HepG2 (cell line): ENCODE data around the gene EVL. TPM values are rescaled to one million over a fixed set of nuclear protein-coding genes. Genes with fewer than 3 reads are reported as not detected.

Experiments
- ATAC-seq: fragments of 200-7000 bp; cut with Tn5 transposase; 3 replicates; pipeline ENCODE4 v1.9.1; 2020; ENCODE audit warnings: mild to moderate bottlenecking, moderate library complexity
- BruUV-seq: library from RNA; stranded (reverse); fragments of 400-500 nt; replicated peaks from 2 replicates; lab custom pipeline; 2021; lab: Mats Ljungman, UMichigan
- CTCF ChIA-PET: fragments of 300-600 bp; formaldehyde crosslinking; extraction: SDS; loops from one replicate; lab custom pipeline; 2021; ENCODE audit warnings: low total read pairs, inconsistent platforms, low intra/inter-chr PET ratio; lab: Yijun Ruan, JAX
- POLR2A ChIA-PET: fragments of 350-600 bp; sonication (Branson Sonifier 250); formaldehyde crosslinking; loops from one replicate; lab custom pipeline; 2020; ENCODE audit warnings: antibody characterized with exemption, inconsistent platforms; lab: Yijun Ruan, JAX
- DNase-seq: peaks from one replicate; pipeline ENCODE4 v3.0.0-alpha.2; 2015; ENCODE audit warnings: low spot score
- FAIRE-seq: peaks from 3 replicates; lab custom pipeline; 2011; peaks lifted over from hg19 to GRCh38; lab: Jason Lieb, UNC
- H2AFZ ChIP-seq: one replicate; pipeline ENCODE4 v1.6.1; 2011; ENCODE audit warnings: low read length, inconsistent platforms
- H3K27ac ChIP-seq: fragments of 300-600 bp; 3 replicates; pipeline ENCODE4 v1.8.0; 2011; ENCODE audit warnings: mixed run types, mild to moderate bottlenecking, mixed read lengths, low read length, inconsistent platforms; ENCODE audit not compliant: insufficient read depth; ENCODE audit errors: extremely low read length
- H3K27me3 ChIP-seq, 2 experiments: fragments of 200-600 bp in 1 of 2; 2 replicates in 1 of 2; 3 replicates in 1 of 2; pipeline versions ENCODE4 v1.6.0 to v1.8.0; 2011; ENCODE audit warnings: low read length in 2 of 2, mild to moderate bottlenecking in 2 of 2, moderate library complexity in 2 of 2, inconsistent platforms in 1 of 2; ENCODE audit not compliant: insufficient read depth in 2 of 2, control insufficient read depth in 1 of 2
- H3K36me3 ChIP-seq, 2 experiments: fragments of 200-600 bp in 1 of 2; replicated peaks in 1 of 2; 2 replicates in 1 of 2; 3 replicates in 1 of 2; pipeline versions ENCODE4 v1.5.1 to v1.8.0; 2011; ENCODE audit warnings: low read length in 2 of 2, inconsistent platforms in 1 of 2; ENCODE audit not compliant: insufficient read depth in 2 of 2, control insufficient read depth in 1 of 2
- H3K4me1 ChIP-seq: 2 replicates; pipeline ENCODE4 v1.5.1; 2012; ENCODE audit warnings: low read length, inconsistent platforms; ENCODE audit not compliant: insufficient read depth
- H3K4me2 ChIP-seq: 2 replicates; pipeline ENCODE4 v1.6.0; 2011; ENCODE audit warnings: low read depth, low read length, inconsistent platforms
- H3K4me3 ChIP-seq, 3 experiments: fragments of 200-600 bp in 1 of 3; sonication (generic), shearing (Covaris generic) in 1 of 3; replicated peaks in 1 of 3; 2 replicates each; pipeline ENCODE4 v1.5.1; 2011 to 2016; ENCODE audit warnings: low read length in 3 of 3, inconsistent platforms in 2 of 3, low read depth in 2 of 3, mild to moderate bottlenecking in 2 of 3, control low read depth in 1 of 3, mixed read lengths in 1 of 3; ENCODE audit not compliant: insufficient read depth in 1 of 3
- H3K79me2 ChIP-seq: one replicate; pipeline ENCODE4 v1.6.1; 2011; ENCODE audit warnings: low read length, inconsistent platforms; ENCODE audit not compliant: insufficient read depth
- H3K9ac ChIP-seq: 2 replicates; pipeline ENCODE4 v1.6.0; 2011; ENCODE audit warnings: mild to moderate bottlenecking, low read depth, low read length, inconsistent platforms; ENCODE audit not compliant: insufficient read depth
- H3K9me3 ChIP-seq: 2 replicates; pipeline ENCODE4 v1.5.1; 2012; ENCODE audit warnings: mild to moderate bottlenecking, low read length
- H4K20me1 ChIP-seq: 2 replicates; pipeline ENCODE4 v1.6.0; 2011; ENCODE audit warnings: inconsistent platforms, mild to moderate bottlenecking, low read length, moderate library complexity; ENCODE audit not compliant: insufficient read depth
- AHDC1 ChIP-seq: sonication (generic); formaldehyde crosslinking; IDR thresholded peaks from 2 replicates; pipeline ENCODE4 v1.5.1; 2020; ENCODE audit warnings: mild to moderate bottlenecking, missing genetic modification reagents, borderline replicate concordance
- CAMTA2 ChIP-seq: sonication (generic); formaldehyde crosslinking; IDR thresholded peaks from 2 replicates; pipeline ENCODE4 v1.4.0; 2020; ENCODE audit warnings: mild to moderate bottlenecking, missing genetic modification reagents, borderline replicate concordance
- FOXM1 ChIP-seq: sonication (generic); formaldehyde crosslinking; IDR thresholded peaks from 2 replicates; pipeline ENCODE4 v1.5.0; 2020; ENCODE audit warnings: missing genetic modification reagents
- HDAC6 ChIP-seq: fragments of 200-600 bp; sonication (generic); IDR thresholded peaks from 2 replicates; pipeline ENCODE4 v1.7.0; 2017; ENCODE audit warnings: mild to moderate bottlenecking, antibody characterized with exemption, low read length, low read depth
- KLF15 ChIP-seq: sonication (generic); formaldehyde crosslinking; IDR thresholded peaks from 2 replicates; pipeline ENCODE4 v1.8.1; 2023; ENCODE audit warnings: borderline replicate concordance, mild to moderate bottlenecking, inconsistent platforms, missing genetic modification reagents, mixed read lengths
- PATZ1 ChIP-seq: sonication (generic); formaldehyde crosslinking; IDR thresholded peaks from 2 replicates; pipeline ENCODE4 v1.4.0; 2020; ENCODE audit warnings: missing genetic modification reagents
- SMAD9 ChIP-seq: sonication (generic); formaldehyde crosslinking; IDR thresholded peaks from 2 replicates; pipeline ENCODE4 v1.5.1; 2020; ENCODE audit warnings: mild to moderate bottlenecking, missing genetic modification reagents
- ZFP82 ChIP-seq: sonication (generic); formaldehyde crosslinking; IDR thresholded peaks from 2 replicates; pipeline ENCODE4 v1.5.1; 2020; ENCODE audit warnings: mild to moderate bottlenecking, missing genetic modification reagents, borderline replicate concordance
- ZGPAT ChIP-seq: IDR thresholded peaks from 2 replicates; pipeline ENCODE4 v1.6.1; 2016; ENCODE audit warnings: mild to moderate bottlenecking
- ZNF556 ChIP-seq: sonication (generic); formaldehyde crosslinking; IDR thresholded peaks from 2 replicates; pipeline ENCODE4 v1.4.0; 2020; ENCODE audit warnings: mild to moderate bottlenecking, missing genetic modification reagents, borderline replicate concordance
- ZNF614 ChIP-seq: IDR thresholded peaks from 2 replicates; pipeline ENCODE4 v1.6.1; 2018; ENCODE audit warnings: missing biosample characterization, missing genetic modification reagents, inconsistent platforms, borderline replicate concordance
- ZNF616 ChIP-seq: sonication (generic); formaldehyde crosslinking; IDR thresholded peaks from 2 replicates; pipeline ENCODE4 v1.5.0; 2020; ENCODE audit warnings: low read depth, mild to moderate bottlenecking, missing genetic modification reagents
- ZNF660 ChIP-seq: sonication (generic); formaldehyde crosslinking; IDR thresholded peaks from 2 replicates; pipeline ENCODE4 v1.5.1; 2020; ENCODE audit warnings: mild to moderate bottlenecking, low read depth, missing genetic modification reagents, borderline replicate concordance
- ZSCAN5A ChIP-seq: sonication (generic); formaldehyde crosslinking; IDR thresholded peaks from 2 replicates; pipeline ENCODE4 v1.8.0; 2022; ENCODE audit warnings: mild to moderate bottlenecking, missing genetic modification reagents, borderline replicate concordance
- WGBS: methylation state at CpG from one replicate; pipeline ENCODE4 v1.1.6; 2017; ENCODE audit warnings: low lambda C conversion rate; 5-methylcytosine and 5-hydroxymethylcytosine counted together
- in situ Hi-C: cut with HindIII; loops from 2 replicates; pipeline ENCODE4 v1.10.0; 2017; ENCODE audit warnings: low pct_unique_long_range_greater_than_20kb; ENCODE audit not compliant: extremely low pct_ligation_motif_present
- intact Hi-C: fragments of 100-400 bp; cut with micrococcal nuclease; formaldehyde crosslinking; loops from one replicate; pipeline ENCODE4 v1.10.0; 2022; ENCODE audit not compliant: unreplicated experiment
- polyA plus RNA-seq, 8 experiments: library from polyadenylated mRNA; depleted of rRNA in 3 of 8; stranded (reverse) in 7 of 8; unstranded in 1 of 8; fragments of >200 nt; fragmentation: Illumina TruSeq in 4 of 8; extraction: Trizol in 4 of 8; gene quantifications; 2 replicates each; pipeline versions ENCODE4 v1.2.1 to v1.2.3, GENCODE V29; 2011 to 2016; ENCODE audit warnings: low read depth in 4 of 8, missing spikeins in 1 of 8, mixed read lengths in 1 of 8; ENCODE audit not compliant: insufficient read depth in 1 of 8
- total RNA-seq, 5 experiments: library from RNA; depleted of rRNA; stranded (reverse); fragments of >200 nt; fragmentation: Illumina TruSeq; extraction: Trizol; gene quantifications; 2 replicates each; pipeline ENCODE4 v1.2.3, GENCODE V29; 2016; ENCODE audit warnings: low read depth in 1 of 5

EVL gene
- total and polyA plus RNA-seq, 2 of the 13 experiments (the other 11 are each of a cell fraction or from before 2014, with no cell fraction given), result 15.1 to 31.2 TPM

DNA sequence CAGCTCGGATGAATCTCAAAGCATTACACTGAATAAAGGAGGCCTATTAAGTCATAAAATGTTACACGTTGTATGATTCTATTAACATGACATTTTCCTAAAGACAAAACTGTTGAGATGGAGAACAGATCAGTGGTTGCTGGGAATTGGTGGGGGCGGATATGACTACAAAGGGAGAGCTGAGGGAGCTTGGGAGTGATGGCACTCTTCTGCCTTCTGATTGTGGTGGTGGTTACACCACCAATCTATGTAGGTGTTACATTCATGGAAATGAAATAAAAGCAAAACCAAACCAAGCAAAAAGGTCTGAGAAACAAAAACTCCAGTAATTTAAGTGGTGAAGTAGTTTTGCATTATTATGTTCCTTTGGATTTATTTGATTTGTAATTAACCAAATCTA lies 16.4 kb upstream of the EVL start:
- WGBS, result 95% methylated on average over 3 of the region's 3 CpGs
- ChIA-PET CTCF (no interaction called here), POLR2A (no interaction called here)
- intact Hi-C loops, result no loop called here
- Histone ChIP-seq H3K4me1 (peaks cover 27% of the 10 kb centered on the region), H3K27me3 (no peaks in the 10 kb centered on the region), H3K79me2 (no peaks in the 10 kb centered on the region), H3K27ac (no peak overlapping the region), H2AFZ (no peak overlapping the region), H3K9ac (no peak overlapping the region), H3K9me3 (no peaks in the 10 kb centered on the region), H4K20me1 (no peaks in the 10 kb centered on the region), H3K4me3 (no peak overlapping the region), H3K36me3 (no peaks in the 10 kb centered on the region), H3K4me2 (no peak overlapping the region)
- ATAC-seq, result no peak
- no TSS peak for BruUV-seq
- no peak for FAIRE-seq
- no peak for DNase-seq
- in situ Hi-C loops, result no loop called here
- TF ChIP-seq CAMTA2 (CRISPR knock-in tag) (no peak), ZGPAT (CRISPR knock-in tag) (no peak), SMAD9 (no peak), PATZ1 (CRISPR knock-in tag) (no peak), ZNF660 (no peak), AHDC1 (CRISPR knock-in tag) (no peak), ZNF614 (CRISPR knock-in tag) (no peak), ZNF616 (CRISPR knock-in tag) (no peak), ZSCAN5A (CRISPR knock-in tag) (no peak), KLF15 (no peak), FOXM1 (CRISPR knock-in tag) (no peak), ZFP82 (CRISPR knock-in tag) (no peak), ZNF556 (CRISPR knock-in tag) (no peak), HDAC6 (no peak)
